GM21528 (cell line): Measurements from ENCODE around the gene HOXD3.

Experiments used
- ATAC-seq: cut with Tn5 transposase; IDR thresholded peaks from one replicate; pipeline ENCODE4 v1.9.1; 2021; ENCODE audit warnings: mild to moderate bottlenecking, moderate library complexity; ENCODE audit not compliant: unreplicated experiment, low FRiP score

Gene HOXD3

DNA sequence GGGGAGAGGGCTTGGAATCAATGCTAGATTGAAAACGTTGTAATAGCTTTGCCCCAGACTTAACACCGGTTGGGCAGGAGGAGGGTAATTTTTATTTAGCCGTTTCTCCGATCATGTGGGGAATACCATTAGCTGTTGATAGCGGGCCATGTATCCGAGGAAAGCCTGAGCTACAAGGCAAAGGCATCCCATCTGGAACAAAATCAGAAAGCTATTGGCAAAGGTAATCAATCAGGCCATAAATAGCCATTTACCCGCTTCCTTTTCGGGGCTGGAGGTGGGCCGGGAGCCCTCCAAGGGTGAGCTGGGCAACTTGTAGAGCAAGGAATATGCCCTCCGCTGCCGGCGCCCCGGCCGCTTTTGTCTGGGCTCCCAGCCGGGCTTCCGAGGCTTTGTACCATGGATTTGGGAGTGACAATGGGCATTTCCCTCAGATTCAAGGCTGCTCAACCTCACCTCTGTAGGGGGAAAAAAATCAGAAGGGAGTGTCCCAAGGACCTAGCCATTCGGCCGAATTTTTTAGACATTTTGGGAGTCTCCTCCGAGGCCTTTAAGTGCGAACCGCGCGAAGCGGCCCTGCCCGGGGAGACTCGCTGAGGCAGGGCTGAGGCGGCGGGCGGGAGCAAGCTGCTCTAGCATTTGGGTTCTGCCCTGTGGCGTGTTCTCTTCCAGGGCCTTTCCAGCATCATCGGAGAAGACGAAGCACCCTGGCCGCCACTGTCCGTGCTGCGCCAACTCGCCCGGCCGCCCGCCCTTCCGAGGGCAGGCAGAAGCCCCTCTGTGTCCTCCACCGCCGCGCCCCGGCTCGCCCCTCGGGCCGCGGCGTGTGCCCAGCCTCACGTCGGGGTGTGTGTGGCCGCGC, 35.7 kb upstream of the HOXD3 start:
- no peak for ATAC-seq

DNA sequence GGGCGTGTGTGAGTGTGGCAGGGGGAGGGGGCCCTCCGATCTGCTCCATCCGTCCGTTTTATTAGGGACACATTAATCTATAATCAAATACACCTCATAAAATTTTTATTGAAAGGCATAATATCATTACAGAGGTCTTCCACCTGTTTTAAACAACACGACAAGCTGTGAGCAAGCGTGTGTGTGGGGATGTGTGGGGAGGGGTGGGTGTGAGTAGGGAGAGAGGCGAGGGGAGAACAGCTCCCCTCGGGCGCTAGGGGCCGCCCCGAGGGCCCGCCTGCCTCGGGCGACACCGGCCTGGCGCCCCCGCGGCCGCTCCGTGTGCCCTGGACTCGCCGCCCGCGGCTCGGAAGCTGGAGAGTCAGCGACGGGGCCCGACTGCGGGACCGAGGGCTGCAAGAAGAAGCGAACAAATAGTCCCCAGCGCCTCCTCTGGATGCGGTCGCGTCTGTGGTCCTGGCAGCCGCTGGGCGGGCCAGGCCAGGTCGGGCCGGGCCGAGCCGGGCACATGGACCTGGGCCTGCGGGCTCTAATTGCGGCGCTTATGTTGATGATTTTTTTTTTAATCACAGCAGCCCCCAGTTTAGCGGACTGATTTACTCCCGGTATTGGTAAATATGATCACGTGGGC, 34.9 kb upstream of the HOXD3 start:
- ATAC-seq: no peak

DNA sequence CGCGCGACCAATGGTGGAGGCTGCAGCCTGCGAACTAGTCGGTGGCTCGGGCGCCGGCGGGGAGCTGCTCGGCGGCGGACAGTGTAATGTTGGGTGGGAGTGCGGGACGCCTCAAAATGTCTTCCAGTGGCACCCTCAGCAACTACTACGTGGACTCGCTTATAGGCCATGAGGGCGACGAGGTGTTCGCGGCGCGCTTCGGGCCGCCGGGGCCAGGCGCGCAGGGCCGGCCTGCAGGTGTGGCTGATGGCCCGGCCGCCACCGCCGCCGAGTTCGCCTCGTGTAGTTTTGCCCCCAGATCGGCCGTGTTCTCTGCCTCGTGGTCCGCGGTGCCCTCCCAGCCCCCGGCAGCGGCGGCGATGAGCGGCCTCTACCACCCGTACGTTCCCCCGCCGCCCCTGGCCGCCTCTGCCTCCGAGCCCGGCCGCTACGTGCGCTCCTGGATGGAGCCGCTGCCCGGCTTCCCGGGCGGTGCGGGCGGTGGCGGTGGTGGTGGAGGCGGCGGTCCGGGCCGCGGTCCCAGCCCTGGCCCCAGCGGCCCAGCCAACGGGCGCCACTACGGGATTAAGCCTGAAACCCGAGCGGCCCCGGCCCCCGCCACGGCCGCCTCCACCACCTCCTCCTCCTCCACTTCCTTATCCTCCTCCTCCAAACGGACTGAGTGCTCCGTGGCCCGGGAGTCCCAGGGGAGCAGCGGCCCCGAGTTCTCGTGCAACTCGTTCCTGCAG, 34.3 kb upstream of the HOXD3 start, which contains the start of gene HOXD9:
Gene HOXD9, plus strand, starts transcription at position 37 of the 728 bp plus-strand sequence. Its CDS starts 50 bp downstream, at position 87.
- no peak for ATAC-seq

DNA sequence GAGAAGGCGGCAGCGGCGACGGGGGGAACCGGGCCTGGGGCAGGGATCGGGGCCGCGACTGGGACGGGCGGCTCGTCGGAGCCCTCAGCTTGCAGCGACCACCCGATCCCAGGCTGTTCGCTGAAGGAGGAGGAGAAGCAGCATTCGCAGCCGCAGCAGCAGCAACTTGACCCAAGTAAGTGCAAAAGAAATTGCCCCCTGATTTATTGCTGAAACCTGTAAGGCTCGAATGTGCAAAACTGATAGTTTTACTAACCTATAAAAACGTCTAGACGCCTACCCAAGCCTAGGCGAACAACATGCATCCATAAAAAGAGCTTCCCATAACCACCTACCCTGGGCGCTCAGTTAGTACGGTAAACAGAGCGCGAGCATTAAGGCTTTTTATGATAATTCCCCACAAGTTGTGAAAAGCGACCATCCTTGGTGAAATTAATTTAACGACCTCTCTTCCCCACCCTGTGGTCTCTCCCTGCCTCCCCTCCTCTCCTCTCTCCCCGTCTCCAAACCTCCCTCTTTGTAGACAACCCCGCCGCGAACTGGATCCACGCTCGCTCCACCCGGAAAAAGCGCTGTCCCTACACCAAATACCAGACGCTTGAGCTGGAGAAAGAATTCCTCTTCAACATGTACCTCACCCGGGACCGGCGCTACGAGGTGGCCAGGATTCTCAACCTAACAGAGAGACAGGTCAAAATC, 33.5 kb upstream of the HOXD3 start:
- no peak for ATAC-seq

DNA sequence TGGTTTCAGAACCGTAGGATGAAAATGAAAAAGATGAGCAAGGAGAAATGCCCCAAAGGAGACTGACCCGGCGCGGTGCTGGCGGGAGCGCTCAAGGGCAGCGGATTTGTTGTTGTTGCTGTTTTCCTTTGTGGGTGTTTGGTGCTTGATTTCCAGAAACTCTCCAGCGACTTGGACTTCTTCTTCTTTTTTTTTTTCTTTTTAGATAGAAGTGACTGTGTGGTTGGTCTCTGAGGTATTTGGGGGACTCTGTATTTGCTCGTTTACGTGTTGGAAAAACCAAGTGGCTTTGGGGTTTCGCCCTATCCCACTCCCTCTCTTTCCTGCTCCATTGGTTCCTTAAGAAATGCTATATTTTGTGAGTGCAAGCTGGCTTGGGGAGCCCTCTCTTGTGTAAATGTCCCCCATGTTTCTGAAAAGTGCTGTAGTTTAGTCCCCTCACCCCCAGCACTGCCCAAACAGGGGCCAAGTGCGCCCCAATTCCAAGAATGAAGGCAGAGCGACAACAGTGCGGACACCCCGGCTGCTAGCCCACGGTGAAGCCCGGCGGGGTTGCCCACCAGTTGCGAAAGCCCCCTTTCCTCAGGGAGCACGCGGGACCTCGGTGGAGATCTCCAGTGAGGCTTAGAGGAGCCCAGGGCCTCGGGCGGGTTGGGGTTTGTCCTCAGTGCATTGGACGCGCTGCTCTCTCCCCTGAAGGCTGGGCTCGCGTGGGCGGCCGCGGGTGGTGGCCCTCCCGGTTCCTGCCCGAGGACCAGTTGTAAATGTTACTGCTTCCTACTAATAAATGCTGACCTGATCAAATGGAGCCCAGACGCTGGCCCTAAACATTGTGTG, 32.8 kb upstream of the HOXD3 start:
- ATAC-seq: no peak

DNA sequence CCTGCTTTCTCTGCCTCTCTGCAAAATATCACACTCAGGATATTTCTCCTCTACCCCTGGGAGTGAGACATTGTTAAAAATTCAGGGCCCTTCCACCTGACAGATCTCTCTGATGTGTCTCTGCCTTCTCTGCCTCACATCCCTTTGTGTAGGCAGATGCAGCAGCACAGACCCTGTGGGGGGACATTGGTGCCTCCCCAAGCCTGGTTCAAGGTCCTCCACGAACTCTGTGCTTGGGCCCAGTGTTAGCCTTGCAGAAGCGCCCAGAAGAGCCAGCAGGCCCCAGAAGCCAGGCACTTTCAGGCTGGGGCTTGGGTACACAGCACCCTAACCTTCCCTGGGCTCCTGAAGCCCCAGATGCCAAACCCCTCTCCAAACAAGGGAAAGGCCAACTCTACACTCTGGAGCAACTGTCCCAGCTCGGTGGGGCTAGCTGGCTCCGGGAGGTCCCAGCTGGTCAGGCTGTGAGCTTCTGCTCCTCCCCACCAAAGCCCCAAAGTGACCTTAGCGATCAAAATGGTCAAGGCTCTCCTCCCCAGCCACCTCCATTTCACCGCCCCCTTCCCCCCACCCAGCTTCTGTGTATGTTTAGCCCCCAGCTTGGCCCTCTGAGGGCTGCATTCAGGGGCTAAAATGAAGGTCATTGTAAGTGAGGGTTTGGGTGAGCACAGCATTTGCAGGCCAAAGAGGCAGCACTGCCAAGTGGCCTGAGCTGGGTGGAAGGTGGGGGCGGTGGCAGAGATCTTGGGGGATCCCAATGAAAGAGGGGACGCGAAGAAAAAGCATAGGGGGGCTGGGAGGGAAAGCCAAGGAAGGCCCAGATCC, 31.9 kb upstream of the HOXD3 start:
- no peak for ATAC-seq

DNA sequence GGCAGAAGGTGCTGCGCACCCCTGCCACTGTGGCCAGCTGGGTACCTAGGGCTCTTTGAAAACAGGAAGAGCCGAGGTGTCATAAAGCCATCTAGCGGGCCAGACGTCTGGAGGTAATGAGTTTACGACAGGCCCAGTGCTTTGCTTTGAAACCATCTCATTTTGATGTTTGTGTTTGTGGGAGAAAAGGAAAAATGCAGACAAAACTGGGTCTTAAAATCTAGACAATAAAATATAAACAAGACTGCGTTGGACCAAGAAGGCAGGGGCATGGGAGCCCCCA, 31.4 kb upstream of the HOXD3 start:
- ATAC-seq: no peak

DNA sequence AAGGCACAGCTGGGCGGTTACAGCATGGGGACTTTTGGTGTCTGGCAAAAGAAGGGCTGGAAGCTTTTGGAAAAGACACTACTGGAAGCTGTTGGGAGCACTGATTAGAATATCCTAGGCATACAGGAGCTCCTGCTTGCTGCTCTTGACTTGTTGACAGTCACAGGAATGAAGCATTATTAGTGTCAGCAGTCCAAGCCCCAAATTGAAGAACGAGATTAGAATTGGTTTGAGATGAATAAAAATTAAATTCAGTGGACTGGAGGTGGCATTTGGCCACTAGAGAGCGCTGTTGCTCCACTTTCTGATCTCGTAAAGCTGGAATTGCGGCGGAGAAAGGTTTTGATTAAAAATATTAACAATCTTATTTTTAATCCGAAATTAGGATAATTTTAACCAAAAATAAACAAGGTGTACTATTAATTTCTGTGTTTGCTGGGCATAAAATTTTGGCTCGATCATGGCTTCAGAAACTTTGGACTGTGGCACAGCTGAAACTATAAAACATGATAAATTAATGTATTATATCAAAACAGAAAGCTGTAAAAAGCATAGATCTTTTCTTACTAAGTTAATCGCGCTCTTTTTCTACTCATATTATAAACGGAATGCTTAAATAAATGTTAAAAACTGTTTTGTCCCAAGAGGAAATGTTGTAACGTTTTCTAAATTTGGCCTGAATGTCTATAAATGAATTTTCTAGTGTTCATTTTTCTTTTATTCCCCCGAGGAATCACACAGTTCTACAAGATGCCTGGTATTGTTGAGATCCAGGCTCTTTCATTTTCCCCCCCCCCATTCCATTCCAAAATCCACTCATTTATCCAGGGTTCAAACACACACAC, 30.0 kb upstream of the HOXD3 start:
- ATAC-seq: no peak

DNA sequence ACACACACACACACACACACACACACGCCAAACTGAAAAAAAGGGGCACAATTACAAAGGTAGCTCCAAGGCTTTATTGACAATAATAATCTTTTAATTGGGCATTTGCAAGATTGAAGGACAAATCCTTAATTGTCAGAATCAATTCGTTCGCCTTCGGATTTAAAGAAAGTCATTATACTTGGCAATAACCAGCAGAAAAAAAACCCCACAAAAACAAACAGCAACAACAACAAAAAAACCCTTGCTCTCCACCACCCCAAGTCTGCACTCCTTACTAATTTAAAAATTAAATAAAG, 29.4 kb upstream of the HOXD3 start:
- no peak for ATAC-seq

DNA sequence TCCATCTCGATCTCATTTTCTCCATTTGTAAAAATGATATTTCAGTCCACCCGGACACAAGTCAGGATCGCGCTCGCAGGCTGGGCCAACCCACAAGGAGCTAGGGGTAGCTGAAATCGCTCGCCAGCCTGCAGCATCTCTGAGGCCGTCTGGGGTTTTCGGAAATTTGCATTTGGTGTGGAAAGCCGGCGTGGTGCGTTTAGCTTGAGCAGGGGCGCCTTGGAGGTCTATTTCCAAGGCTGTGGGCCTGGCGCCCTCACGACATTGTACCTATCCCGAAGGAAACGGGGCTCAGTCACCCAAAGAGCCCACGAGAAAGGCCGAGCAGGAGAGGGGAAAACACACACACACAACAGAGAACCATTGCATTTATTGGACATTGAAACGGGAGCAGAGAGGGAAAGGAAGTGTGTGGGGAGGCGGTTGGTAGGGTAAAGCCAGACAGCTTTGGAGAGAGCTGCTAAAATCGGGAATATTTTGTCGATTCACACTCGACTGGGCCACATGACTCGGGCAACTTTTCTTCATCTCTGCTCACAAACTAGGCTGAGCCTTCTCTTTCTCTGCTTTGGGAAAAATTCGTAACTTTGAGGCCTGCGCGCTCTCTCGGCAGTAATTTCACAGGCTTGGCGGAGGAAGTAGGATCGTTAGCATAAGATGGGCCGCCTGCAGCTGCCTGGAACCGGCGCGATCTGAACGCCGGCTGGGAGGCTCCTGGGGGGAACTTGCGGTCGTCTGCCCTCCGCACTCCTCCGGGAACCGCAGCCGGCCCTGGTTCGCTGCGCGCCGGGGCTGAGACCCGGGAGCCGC, 28.7 kb upstream of the HOXD3 start:
- ATAC-seq: no peak

DNA sequence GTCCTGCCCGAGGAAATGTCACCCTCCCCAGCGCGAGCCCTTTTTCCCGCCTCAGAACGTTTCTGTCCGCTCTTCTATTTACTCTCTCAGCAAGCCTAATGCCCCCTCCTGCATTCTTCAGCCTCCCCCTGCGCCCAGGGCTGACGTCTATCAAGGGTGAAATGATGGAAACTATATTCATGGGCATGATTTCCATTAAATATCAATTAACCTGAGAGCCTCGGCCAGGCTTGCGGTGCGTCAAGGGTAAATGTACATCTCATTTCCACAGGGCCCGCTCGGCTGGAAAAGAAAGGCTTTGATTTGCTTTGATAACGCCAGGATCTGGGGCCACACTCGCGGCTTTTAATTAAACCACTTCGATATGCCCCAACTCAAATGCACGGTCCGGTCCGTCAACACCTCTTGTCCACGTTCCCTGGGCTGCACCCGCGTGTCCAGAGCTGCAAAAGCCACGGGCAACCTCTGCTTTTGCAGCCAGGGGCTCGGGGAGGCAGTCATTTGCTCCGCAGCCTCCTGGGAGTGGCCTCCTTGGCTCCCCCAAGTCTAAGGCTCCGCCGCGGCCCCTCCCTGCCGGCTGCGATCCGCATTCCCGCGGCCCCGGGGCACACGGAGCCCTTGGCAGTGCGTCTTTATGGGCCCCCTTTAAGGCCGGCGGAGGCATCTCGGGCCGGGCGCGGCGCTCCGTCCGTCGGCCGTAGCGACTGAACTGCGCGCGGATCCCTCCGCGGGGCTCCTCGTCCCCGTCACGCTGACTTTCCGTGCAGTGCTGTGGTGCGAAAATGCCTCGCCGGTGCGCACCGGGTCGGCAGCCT, 27.9 kb upstream of the HOXD3 start, which contains the start of gene HOXD8:
Gene HOXD8, plus strand, starts transcription at position 724 of the 815 bp plus-strand sequence. CDS start 662 bp downstream, outside the sequence.
- ATAC-seq: no peak

DNA sequence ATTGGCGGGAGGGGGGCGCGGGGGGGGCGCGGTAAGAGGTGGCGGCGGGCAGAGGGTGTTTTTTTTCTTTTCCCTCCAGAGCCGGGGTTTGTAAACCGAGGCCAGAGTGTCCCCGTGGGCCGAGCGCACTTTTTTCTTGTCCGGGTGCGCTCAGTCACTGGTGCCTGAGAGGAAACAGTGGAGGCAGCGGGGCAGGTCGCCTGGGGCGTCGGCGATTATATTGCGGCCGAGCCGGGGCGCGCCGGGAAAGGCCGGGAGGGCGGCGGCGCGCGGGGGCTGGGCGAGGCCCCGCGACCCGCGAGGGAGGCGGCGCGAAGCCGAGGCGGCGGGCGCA, 27.3 kb upstream of the HOXD3 start:
- no peak for ATAC-seq

DNA sequence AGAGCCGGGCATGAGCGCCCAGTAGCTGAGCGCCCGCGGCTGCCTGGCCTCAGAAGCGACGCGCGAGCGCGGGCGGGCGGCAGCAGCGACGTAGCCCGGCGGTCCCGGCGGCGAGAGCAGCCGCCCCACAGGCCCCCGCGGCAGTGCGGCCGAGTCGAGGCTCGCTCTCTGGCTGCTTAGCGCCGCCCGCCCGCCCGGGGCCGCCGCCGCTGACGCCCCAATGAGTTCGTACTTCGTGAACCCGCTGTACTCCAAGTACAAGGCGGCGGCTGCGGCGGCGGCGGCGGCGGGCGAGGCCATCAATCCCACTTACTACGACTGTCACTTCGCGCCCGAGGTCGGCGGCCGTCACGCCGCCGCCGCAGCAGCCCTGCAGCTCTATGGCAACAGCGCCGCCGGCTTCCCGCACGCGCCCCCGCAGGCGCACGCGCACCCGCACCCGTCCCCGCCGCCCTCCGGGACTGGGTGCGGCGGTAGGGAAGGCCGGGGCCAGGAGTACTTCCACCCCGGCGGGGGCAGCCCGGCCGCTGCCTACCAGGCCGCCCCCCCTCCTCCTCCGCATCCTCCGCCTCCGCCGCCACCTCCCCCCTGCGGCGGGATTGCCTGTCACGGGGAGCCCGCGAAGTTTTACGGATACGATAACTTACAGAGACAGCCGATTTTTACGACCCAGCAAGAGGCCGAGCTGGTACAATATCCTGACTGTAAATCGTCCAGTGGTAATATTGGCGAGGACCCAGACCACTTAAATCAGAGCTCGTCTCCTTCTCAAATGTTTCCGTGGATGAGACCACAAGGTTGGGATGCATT, 26.8 kb upstream of the HOXD3 start:
- ATAC-seq: no peak

DNA sequence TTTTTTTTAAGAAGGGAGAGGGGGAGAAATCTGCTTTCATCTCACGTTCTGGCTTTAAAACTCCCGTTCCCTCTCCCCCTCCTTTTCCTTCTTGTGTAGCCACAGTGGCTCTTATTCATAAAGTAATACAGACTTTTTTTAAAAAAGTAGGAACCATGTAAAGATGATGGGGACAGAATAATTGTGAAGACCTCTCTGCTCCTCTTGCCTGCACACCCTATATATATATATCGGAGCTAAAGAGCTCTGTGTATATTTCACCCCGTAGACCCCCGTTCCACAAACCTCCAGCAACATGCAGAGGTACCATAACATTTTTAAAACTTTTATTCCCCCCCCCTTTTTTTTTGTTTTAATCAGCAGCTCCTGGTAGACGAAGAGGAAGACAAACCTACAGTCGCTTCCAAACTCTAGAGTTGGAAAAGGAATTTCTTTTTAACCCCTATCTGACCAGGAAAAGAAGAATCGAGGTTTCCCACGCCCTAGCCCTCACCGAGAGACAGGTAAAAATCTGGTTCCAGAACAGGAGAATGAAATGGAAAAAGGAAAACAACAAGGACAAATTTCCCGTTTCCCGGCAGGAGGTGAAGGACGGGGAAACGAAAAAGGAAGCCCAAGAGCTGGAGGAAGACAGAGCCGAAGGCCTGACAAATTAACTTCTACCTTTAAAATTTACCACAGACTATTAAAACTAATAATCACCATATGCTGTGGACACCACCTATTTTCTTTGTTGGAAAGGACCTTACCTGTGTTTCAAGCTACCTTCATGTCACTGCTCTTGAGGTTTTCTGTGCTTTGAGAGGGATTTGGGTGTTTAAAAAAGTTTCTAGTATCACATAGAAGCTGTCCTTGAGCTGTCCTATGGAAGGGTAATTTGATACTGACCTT, 25.9 kb upstream of the HOXD3 start:
- ATAC-seq: no peak

DNA sequence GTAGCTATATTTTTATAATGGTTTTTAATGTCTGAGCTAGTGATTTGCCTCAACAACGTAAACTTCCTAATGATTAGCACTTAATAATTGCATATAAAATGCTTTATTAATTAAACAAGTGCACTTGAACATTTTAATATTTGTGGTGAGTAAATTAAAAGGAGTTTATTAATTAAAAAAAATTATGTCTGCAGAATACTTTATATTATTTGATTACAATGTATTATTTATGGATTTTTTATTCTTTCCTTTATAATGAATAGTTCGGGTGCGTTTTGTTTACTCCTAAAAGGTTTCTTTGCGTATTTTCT, 25.3 kb upstream of the HOXD3 start:
- ATAC-seq: no peak
